Omental fat pad (tissue), 4 donors: ENCODE results near the gene RPS6KA5. TPM values are rescaled to one million over a fixed set of nuclear protein-coding genes. Genes with fewer than 3 reads are reported as not detected.
"Not testable (repeated sequence)": the region's sequence is repeated elsewhere in the genome, so short reads cannot be mapped to it uniquely, and the experiment has no call there.

ENCODE experiments used
- ATAC-seq: fragments of 150-250 bp; one replicate; pipeline ENCODE4 v1.9.1; 2016; ENCODE audit warnings: mild to moderate bottlenecking, moderate library complexity; ENCODE audit not compliant: low FRiP score
- DNase-seq: peaks from one replicate; pipeline ENCODE4 v3.0.0-alpha.2; 2019; ENCODE audit warnings: low spot score
- total RNA-seq, 4 donors: library from RNA; depleted of rRNA; stranded (reverse); fragments of >200 nt; gene quantifications; one replicate each; pipeline ENCODE4 v1.1.0, GENCODE V29; 2016
- TF ChIP-seq, protein P1 (sequence below), 3 donors: fragments of 450-650 bp; IDR thresholded peaks; one replicate each; pipeline ENCODE4 v1.5.1; 2016 to 2017; ENCODE audit warnings: antibody characterized with exemption in 3 of 3, mild to moderate bottlenecking in 3 of 3, moderate library complexity in 2 of 3

The RPS6KA5 gene
- total RNA-seq, 4 donors from 2014 or later = 1.8 to 4.9 (median 3.2) TPM

DNA sequence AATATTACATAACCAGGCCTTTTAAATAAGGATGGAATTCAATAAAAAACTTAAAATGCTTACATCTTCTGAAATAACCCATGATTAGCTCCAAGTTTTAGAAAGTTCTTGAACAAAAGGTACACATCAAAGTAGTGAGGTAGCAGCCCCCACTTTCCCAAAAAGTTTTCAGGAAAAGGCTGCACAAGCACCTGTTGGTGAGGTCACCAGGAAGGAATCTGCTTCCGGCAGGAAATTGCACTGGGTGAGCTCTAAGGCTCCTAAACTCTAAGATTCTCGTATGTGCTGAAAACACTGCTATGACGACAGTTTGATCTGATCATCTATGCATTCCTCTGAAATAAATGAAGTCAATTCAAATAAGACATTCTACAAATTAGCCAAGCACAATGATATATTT, 210.0 kb downstream of the RPS6KA5 start:
- no peak for DNase-seq
- TF ChIP-seq, protein P1, sequence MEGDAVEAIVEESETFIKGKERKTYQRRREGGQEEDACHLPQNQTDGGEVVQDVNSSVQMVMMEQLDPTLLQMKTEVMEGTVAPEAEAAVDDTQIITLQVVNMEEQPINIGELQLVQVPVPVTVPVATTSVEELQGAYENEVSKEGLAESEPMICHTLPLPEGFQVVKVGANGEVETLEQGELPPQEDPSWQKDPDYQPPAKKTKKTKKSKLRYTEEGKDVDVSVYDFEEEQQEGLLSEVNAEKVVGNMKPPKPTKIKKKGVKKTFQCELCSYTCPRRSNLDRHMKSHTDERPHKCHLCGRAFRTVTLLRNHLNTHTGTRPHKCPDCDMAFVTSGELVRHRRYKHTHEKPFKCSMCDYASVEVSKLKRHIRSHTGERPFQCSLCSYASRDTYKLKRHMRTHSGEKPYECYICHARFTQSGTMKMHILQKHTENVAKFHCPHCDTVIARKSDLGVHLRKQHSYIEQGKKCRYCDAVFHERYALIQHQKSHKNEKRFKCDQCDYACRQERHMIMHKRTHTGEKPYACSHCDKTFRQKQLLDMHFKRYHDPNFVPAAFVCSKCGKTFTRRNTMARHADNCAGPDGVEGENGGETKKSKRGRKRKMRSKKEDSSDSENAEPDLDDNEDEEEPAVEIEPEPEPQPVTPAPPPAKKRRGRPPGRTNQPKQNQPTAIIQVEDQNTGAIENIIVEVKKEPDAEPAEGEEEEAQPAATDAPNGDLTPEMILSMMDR (IDR thresholded peaks at IDR 0.05) = no peak
- no peak for ATAC-seq

DNA sequence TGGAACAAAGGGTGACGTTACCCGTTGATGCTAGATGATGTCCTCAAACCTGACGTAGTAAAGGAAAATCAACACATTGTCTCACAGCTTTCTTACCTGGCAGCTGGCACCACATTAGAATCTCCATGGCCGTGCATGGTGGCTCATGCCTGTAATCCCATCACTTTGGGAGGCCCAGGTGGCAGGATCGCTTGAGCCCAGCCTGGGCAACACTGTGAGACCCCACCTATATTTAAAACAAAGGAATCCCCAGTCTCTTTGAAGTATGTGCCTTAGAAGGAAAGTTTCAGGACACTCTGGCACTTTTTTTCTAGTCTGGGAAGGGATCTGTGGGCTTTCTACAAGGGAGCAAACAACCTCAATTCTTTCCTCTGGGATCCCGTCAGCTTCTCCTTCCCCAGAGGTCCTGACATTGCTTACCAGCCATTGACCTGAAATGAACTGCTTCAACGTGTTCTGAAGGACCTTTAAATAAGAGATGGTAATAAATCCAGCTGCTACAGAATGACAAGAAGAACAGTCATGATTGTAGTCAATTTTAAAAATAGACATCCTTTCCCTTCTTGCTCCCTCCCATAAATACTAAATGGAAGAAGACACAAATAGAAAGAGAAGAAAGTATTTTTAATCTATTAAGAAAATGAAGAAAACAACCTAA, 210.5 kb downstream of the RPS6KA5 start:
- TF ChIP-seq, protein P1 (IDR thresholded peaks at IDR 0.05) = no peak
- ATAC-seq (no peak), DNase-seq (no peak)

DNA sequence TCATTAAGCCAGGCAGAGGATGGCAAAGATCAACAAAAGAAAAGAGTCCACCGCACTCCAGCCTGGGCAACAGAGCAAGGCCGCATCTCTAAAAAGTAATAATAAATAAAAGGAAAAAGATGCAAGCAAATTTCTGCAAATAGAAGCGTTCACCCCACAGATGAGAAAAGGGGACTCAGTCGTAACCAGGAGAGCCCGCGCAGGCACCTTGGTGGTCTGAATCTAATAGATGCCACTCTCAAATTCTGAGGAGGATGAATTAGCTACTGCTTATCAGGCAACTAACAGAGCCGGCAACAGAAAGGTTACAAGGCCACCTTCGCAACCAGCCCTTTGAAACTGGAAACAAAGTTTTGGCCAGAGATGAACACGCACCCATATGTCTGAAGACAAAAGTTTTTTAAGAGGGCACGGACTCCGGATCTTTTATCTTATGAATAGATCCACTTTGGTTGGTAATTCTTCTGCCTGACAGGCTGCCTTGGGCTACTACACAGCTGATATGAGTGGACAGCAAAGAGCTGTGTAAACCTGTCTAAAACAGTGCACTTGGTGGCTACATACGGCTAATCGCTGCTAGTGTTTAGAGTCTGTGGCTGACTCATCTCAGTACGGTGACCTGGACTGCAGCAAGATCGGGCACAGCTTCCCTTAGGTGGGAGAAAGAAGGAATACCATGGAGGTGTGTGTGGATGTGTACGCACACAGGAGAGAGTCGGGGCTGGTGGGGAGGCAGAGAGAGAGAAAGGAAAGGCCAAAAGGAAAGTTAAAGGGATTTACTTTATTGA, 211.3 kb downstream of the RPS6KA5 start:
- TF ChIP-seq, protein P1 (IDR thresholded peaks at IDR 0.05) = no peak
- DNase-seq = no peak
- ATAC-seq = no peak

DNA sequence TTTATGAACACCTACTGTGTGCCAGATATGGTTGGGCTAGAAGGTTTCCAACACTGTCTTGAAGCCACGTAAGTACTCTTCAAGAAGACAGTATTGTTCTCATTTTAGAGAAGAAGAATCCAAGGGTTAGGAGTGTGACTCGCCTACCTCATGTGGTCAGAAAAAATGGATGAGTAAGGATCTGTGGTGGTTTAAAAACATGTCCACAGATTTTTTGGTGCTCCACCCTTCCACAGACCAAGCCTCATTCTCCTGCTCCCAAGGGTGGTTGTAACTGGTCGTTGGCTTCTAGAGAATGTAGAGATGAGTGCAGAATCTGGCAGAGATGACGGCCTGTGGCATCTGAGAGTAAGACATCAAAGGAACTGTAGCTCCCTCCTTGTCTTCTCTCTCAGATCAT, 213.9 kb downstream of the RPS6KA5 start:
- DNase-seq (no peak), ATAC-seq (no peak)
- TF ChIP-seq, protein P1 (IDR thresholded peaks at IDR 0.05) = no peak

DNA sequence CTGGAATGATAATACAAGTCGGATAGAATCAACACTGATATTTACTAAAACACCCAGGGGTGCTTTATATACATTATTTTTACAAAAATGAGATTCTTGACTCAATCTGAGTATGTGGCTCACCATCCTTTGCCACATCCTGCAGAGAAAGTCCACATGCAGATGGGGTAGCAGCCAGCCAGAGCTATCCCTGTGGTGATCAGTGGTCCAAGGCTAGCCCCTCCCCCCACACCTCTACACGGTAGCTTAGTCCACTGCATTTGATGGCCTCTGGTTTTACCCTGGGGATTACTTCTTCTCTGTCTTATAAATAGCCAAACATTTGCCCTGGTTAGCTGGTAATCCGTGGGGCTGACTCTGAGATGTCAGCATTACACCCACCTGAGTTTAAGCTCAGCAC, 216.1 kb downstream of the RPS6KA5 start:
- no peak for DNase-seq
- ATAC-seq = no peak
- TF ChIP-seq, protein P1 (IDR thresholded peaks at IDR 0.05) = no peak

DNA sequence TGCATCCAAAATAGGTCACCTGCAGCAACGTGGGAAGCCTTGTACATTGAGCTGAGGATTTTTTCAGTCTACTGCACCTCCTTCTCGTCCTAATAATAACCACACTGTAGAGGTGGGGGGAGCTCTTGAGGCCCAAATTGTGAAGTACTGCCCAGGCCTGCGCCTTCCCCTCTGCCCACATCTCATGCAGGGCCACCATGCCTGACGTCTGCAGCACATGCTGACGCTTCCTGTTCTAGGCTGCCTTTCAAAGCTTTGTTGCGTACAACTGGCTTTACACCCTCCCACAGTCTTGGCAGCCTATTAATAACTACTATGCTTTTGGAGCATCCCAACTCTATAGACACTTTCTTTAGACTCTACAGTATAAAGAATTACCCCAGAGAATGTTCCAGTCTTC, 217.7 kb downstream of the RPS6KA5 start:
- TF ChIP-seq, protein P1 (IDR thresholded peaks at IDR 0.05) = no peak
- DNase-seq (no peak), ATAC-seq (no peak)

DNA sequence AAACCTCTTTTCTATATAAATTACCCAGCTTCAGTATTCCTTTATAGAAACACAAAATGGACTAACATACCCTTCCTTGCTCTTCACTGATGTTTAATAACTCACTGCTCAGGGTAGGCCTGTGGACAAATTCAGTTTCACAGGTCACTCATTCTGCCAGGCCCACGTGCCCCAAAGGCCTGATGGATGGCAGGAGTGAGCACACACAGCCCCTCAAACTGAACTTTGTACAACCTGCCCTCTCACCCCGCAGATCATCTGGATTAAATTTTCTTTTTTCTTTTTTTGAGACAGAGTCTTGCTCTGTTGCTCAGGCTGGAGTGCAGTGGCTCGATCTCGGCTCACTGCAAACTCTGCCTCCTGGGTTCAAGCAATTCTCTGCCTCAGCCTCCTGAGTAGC, 219.8 kb downstream of the RPS6KA5 start:
- not testable (repeated sequence) for DNase-seq, ATAC-seq
